Activated T-cell treated with anti-CD3 and anti-CD28 coated beads, Interleukin-2, amount 50 U/mL, for 48 hours (primary cell): ENCODE measurements around the gene MEGF6.

Experiments used
- DNase-seq, 2 experiments: peaks; one replicate each; pipeline ENCODE4 v3.0.0-alpha.2; 2020

MEGF6 gene

DNA sequence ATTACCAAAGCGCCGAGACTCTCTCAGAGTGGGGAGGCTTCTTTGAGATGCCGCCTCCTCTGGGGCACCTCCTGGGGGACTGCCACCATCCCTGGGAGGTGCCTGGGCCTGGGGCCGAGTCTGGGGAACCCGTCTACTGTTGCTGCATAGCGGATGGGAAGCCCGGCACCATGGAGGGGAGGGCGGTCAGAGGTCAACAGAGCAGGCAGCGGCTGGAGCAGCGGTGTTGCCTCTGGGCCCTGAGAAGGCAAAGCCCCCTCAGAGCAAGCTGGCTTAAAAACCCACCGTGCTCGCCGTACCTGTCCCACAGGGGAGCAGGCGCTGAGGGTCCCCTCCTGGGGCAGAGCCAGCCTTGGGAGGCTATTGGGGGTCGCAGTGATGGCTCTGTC is 94.8 kb downstream of the MEGF6 start:
- no peak for DNase-seq

DNA sequence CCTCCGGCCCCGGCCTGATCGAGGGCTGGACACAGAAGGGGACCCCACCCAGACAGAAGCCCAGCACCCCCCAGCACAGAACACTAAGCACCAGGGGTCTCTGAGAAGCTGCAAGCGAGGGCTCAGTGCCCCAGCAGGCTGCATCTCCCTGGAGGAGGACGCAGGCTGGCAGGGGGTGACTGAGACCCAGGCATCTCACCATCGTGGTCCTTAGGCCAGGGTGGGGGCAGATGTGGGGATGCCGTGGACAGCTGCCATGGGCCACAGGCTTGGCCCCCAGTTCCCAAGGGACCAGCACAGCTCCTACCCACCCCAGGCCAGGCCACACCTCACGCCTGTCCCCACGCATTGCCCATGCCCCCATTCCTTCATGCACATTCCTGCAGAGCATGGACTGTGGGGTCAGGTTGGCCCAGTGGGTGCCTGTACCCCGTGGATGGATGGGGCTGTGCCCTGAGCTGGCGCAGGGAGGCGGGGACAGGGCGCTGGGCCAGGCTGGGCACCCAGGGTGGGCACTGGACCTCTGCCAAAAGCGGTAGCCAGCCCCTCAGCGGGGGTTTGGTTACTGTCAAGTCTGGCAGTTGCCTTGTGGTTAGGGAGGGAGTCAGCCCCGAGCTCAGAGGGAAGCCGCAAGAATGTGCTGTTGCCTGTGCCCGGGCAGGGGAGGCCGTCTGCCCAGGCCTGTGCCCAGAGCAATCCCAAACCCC is 95.4 kb downstream of the MEGF6 start:
- DNase-seq: no peak

DNA sequence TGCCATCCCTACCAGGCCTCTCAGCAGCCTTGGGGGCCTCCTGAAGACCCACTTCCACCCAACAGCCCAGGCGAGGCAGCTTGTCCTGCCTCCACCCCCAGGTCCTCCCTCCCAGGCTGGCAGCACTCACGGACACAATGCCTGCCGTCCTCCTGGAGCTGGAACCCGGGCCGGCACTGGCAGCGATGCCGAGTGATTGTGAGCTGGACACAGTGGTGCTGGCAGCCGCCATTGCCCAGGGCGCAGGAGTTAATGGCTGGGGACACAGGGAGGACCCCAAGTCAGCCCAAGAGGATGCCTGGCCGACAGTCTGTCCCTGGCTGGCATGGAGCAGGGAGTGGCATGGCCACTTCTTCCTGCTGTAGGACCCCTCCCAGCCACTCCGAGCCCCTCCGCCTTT is 96.0 kb downstream of the MEGF6 start:
- no peak for DNase-seq

DNA sequence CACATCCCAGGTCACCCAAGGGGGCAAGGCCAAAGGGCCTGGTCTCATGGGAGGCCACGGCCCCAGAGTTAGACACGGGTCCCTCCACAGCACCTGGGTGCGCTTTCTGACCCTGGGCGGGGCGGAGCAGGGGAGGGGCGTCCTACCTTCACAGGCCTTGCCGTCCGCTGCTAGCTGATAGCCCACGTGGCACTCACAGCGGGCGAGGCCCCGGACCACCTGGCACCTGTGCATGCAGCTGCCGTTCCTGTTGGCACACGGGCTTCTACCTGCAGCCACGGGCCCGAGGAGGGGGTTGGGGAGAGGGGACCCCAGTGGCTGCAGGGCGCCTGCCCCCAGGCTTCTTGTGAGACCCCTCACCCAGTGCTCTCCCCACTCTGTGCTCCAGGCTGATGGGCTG is 96.9 kb downstream of the MEGF6 start:
- no peak for DNase-seq

DNA sequence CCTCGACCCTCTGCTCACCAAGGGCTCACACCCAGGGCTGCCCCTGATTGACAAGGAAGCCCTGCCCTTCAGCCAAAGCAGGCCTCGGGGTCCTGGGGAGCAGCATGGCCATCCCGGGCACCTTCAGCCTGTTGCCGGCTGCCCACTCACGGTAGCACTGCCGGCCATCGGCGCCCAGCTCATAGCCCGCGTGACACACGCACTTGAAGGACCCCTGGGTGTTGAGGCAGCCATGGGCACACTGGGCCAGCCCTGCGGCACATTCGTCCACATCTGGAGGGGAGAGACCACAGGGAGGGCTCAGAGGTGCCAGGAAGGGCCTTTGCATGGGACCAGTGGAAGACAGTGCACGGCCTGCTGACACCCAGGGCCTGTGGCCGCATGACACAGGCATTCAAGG is 99.5 kb downstream of the MEGF6 start:
- DNase-seq: no peak

DNA sequence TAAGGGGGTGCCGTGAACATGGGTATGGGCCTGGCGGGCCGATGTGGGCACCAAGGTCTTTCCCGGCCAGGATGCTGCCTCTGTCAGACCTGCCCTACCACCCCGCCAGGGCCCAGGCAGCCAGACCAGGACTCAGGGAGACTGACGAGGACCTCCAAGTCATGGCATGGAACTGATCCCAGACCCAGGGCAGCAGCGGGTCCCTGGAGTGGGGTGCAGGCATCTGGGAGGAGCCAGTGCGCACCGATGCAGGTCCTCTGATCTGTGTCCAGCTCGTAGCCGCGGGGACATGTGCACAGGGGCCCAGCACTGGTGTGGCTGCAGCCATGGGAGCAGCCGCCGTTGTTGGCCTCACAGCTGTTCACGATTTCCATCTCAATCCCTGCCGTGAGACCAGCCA is 100.0 kb downstream of the MEGF6 start:
- DNase-seq: no peak

DNA sequence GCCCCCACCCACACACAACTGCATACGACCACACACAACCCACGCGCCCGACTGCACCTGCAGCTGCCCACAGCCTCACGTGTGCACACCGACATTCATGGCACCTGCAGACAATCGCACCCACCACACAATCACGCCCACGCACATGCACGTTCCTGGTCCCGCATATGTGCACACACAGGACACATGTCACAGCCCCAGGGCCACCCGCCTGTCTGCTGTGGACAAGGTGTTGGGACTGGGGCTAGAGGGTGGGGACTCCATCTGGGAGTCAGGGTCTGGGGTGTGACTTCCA is 100.4 kb downstream of the MEGF6 start:
- DNase-seq: no peak

DNA sequence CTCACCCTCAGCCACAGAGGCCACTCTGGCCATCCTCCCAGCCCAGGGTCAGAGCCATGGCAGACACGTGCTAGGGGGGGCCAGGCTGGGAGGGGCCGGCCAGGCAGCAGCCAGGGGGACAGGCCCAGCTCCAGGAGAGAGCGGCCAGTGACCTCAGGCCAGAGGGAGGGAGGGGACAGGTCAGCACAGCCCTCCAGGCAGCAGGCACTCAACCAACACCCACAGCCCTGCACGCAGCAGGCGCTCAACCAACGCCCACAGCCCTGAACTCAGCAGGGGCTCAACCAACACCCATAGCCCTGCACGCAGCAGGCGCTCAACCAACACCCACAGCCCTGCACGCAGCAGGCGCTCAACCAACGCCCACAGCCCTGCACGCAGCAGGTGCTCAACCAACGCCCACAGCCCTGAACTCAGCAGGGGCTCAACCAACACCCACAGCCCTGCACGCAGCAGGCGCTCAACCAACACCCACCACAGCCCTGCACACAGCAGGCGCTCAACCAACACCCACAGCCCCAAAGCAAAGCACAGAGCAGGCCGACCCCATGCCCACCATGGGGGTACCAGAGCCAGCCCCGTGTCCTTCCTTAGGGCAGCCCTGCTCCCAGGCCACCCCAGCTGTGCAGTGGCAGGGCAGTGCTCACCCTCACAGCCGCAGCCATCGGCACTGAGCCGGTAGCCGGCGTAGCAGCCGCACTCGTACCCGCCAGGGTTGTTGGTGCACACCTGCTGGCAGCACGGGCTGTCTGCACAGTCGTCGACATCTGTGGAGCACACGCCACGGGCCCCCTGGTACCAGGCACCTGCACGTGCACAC is 101.0 kb downstream of the MEGF6 start:
- DNase-seq: no peak

DNA sequence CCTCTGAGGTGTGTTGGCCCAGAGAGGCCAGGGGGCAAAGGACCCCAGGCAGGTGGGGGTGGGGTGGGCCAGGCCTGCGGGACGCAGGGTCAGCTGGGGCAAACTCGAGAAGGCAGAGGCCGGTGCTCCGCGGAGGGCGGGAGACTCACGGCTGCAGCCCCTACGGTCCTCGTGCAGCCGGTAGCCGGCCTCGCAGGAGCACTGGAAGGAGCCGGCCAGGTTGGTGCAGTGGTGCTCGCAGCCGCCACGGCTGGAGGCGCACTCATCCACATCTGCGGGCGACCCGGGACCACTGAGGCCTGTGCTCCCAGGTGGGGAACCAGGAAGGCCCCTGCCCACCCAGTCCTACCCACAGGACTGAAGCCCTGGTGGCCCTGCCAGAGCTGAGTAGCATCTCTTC is 101.6 kb downstream of the MEGF6 start:
- DNase-seq: no peak

DNA sequence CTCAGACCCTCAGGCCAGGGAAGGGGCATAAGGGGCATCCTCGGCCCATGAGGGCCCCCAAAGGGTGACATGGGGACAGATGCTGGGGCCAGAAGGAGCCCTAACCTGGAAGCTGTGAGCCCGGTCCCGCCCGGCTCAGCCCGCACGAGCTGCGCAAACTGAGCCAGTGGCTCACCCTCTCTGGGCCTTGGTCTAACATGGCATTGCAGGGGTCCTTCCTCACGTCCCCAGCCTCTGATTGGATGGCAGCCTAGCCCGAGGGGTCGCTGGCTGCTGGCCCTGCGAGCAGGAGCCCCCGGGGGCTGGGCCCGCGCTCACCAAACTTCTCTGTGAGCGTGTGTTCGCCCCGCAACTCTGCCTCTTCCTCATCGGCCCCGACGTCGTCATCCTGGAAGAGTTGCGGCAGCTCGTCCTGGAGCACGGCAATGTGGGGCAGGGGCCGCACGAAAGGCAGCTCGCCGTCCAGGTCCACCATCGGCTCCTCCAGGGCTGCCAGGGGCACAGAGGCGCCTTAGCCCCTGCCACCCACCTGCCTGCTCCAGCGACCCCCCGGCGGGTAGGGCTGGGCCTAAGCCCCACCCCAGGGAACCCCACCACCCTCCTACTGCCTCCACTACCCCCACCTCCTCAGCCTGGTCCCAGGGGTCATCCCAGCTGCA is 102.4 kb downstream of the MEGF6 start:
- DNase-seq: no peak

DNA sequence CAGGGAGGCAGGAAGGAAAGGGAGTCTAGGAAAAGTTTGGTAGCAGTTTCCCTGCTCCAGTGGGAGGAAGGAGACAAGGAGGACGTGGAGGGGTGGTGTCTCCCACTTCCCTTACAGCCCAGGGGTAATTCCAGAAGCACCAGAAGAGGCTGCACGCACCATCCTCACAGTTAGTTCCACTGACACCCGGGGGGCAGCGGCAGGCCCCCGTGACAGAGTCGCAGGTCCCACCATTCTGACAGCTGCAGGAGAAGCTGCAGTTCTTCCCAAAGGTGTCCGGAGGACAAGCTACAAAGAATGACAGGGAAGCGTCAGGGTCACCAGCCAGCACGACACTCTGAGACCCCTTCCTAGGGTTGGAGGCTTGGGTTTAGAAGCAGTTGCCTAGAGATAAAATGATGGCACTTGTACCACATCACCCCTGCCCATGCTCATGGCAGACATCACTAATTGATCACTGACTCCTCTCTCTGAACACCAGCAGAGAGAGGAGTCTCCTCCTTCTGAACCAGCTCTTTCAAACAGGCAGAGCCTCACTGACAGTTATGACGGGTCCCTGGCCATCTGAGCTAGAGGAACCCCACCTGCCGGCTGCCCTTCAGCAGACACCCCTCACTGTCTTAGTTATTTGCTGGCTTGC is 103.6 kb downstream of the MEGF6 start:
- no peak for DNase-seq

DNA sequence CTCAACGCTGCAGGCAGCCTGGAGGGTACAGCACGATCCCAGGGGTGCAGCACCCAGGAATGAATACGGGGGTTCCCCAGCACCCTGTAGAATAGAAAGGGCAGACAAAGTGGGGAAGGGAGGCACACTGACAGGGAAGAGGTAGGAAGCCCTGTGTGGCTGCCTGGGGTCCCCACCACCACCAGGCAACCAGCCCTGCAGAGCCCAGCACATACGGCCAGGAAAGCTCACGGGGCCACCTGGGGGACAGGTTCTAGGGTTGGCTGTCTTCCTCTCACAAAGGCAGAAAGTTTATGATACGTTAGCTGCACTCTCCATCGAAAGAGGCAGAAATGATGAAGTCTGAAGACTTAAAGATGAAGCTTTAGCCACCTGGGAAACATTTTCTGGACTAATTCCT is 104.4 kb downstream of the MEGF6 start:
- DNase-seq: no peak

DNA sequence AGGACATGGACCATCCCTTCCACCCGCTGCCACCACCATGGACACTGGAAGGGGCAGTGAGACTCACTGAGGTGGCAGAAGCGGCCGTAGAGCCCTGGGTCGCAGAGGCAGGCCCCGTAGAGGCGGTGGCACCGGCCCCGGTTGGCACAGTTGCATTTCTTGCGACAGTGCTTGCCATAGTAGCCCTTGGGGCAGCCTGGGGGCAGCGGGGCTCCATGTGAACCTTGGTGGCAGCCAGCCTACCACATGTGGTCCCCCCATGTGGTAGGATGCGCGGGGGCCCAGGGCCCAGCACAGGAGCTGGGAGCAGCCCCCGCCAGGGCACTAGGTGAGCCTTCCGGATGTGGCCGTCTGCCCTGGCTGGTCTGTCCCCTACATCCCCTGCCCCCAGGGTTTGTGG is 105.3 kb downstream of the MEGF6 start:
- DNase-seq: no peak

DNA sequence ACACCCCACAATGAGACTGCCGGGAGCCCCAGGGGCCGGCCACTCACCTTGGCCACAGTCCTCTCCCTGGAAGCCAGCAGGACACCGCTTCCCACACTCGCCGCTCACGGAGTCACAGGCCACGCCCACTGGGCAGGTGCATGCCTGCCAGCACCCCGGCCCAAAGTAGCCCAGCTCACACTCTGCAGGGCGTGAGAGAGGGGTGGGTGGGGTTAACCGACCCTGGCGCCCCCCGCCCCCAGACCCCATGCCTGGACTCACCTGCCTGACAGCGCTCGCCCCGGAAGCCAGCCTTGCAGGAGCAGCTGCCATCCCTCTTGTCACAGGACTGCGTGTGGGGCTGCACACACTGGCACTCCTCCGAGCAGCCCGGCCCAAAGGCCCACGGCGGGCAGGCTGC is 106.1 kb downstream of the MEGF6 start:
- DNase-seq: no peak

DNA sequence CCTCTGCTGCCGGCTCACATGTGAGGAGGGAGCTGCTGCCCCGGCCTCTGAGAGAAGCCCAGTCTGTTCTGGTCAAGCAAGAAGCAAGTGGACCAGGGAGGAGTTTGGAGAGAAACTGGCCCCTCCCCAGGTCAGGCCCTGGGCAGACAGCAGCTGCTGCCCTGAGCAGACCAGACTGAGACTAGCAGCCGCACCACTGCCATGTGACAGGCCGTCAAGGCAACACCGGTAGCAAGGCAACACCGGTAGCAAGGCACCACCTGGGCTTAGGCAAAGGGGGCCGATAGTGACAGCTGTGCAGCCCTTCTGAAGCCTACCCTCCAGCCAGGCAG is 106.5 kb downstream of the MEGF6 start:
- DNase-seq: no peak

DNA sequence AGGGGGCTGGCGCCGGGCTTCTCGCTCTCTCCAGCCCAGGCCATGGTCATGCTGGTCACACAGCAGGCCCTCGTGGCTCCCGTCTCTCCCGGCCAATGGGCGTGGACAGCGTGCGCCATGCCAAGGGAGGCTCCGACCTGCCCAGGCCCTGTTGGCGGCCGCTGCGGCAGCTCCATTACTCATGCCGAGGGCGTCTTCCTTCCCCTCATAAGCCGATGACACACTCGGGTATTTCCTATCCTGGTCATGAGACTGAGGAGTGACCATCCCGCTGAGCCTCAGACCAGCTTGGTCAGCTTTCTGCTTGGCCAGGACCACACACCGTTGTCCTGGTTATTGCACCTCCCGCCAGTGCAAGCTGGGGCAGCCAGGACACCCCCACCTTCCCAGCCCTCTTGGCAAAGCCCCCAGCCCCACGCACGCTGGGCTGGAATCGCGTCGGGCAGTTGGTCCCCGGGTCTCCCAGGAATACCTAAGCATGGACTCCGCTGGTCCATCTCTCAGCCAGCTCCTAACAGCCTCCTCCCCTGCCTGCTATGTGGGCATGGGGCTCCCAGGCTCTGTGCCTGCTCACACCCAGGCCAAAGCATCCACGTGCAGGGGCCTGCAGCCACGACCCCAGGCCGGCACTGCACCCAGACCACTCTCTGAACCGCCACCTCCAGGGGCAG is 107.0 kb downstream of the MEGF6 start:
- DNase-seq: no peak

DNA sequence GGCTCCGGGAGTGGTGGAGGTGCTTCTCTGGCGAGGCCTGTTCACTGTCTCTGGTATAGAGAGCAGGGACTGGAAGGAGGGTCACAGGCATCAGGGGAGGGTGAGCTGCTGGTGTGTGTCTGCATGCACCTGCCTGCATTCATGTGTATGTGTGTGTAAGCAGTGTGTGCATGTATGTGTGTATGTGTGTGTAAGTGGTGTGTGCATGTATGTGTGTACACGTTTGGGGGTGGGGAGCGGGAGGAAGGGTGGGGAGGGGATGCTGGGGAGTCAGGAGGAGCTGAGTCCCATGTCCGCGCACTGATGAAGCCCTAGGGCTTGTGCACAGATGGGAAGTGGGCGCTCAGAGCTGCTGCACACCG is 107.8 kb downstream of the MEGF6 start:
- no peak for DNase-seq

DNA sequence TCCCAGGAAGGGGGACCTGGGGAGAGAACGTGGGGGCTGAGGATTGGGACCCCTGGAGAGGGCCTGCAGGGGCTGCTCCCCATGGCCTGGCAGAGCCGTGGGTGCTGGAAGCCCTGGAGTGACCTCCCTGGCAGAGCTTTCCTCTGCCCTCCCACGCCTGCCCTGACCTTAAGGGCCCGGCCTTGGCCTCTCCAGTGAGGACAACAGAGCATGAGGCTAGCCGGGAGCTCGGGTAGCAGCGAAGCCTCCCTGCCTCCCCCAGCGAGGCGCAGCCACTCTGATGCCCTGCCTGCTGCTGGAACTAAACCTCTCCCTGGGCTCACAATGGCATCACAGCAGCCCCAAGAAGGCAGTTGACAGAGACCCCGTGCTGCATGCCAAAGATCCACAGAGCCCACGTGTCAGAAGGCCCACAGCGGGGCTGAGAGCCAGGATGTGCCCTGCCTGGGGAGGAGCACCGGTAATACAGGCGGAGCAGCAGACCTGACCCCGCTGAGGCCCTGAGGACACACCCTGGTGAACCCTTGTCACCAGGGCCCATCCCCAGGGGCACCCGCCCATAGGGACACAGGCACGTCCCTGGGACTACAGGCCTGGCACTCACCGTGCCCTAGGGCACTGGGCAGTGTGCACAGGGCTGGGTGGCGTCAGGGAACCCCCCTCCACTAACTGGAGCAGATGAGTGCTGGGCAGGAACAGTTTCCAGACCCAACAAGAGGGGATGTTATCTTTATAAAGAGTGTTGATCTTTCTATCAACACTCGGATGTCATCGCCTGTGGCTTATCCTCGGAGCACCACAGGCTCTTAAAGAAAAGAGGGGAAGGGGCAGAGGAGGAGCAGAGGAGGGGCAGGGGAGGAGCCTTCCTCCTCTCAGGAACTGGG is 108.4 kb downstream of the MEGF6 start:
- DNase-seq: no peak

DNA sequence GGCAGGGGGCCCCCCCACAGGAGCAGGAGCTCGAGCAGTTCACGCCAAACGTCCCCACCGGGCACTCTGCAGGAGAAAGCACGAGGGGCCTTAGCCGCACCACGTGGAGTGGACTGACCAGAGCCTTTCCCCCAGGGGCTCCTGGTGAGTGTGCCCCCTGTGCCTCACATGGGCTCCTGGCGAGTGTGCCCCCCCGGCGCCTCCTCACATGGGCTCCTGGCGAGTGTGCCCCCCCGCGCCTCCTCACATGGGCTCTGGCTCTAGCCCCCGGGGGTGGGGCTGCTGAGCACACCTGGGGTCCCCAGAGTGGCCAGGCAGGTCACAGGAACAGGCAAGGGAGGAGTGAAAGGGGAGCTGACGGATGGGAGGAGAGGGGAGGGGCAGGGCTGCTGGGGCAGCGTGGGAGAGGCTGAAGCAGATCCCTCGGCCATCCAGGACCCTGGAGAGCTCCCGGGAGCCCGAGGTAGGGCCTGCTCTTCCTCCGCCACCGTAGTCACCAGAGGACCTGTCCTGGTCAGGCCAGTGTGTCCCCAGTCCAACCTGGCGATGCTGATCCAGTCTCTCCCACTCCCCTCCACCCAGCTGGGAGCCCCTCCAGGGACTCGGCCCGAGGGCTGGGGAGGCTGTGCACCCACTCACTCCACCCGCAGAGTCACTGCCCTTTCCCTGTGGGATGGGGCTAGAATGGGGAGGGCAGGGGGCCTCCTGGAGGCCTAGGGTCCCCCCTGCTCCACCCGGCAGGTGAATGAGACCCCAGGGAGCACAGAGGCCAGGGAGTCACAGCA is 109.3 kb downstream of the MEGF6 start:
- DNase-seq: no peak

DNA sequence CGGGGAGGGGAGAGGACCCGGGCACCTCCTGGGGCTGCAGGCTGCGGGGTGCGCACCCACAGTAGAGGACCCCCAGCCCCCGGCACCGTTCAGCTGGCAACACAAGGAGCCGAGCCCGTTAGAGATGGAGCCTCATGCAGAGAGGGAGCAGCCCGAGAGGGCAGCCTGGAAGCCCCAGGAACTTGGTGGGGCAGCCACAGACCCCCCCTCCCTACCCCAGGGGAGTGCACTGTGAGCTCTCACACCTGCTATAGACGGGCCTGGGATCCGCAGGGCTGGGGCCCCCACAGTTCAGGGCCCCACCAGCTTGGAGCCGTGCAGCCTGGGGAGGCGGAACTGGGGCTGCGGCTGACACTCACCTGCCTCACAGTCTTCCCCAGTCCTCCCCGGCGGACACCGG is 109.9 kb downstream of the MEGF6 start:
- no peak for DNase-seq

DNA sequence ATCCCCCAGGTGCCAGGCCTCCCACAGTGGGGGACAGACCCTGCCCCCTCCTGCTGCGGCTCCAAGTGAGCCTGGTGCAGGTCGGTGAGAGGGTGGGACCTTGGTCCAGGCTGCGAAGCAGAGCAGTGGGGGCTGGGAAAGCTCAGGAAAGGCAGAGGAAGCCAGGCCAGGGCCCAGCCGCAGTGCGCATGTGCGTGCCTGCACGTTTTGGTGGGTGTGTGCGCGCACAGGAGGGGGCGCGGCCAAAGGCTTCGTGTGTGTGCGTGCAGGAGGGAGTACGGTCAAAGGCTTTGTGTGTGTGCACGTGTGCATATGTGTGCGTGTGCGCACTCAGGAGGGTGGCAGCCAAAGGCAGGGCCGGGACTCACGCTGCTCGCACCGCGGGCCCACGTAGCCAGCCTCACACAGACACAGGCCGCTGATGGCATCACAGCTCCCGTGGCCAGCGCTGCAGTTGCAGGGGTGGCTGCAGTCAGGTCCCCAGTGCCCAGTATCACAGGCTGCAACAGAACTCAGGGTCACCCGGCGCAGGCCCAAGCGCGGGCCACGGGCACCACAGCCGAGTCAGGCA is 111.0 kb downstream of the MEGF6 start:
- no peak for DNase-seq
